B cell (primary cell): ENCODE results near the gene BTBD17.

ENCODE experiments used
- CTCF ChIP-seq: fragments of 200-600 bp; IDR thresholded peaks from one replicate; pipeline ENCODE4 v1.8.0; 2022; ENCODE audit warnings: antibody characterized with exemption, mild to moderate bottlenecking
- EZH2 ChIP-seq: IDR thresholded peaks from 2 replicates; pipeline ENCODE4 v1.6.1; 2012; ENCODE audit warnings: borderline replicate concordance, low read depth, mild to moderate bottlenecking, moderate library complexity, low read length; ENCODE audit not compliant: insufficient read depth, poor library complexity, severe bottlenecking

GRCh38 chr17:74325743-74326379, 35.8 kb downstream of the BTBD17 start, which contains the start of gene KIF19:
- TF ChIP-seq CTCF (no peak), EZH2 (no peak)
